DOHH2 (cell line): ENCODE results near the gene KIF21A.

Experiments
- EZH2phosphoT487 ChIP-seq: fragments of 200-600 bp; sonication (generic); IDR thresholded peaks from 2 replicates; pipeline ENCODE4 v1.6.1; 2017; ENCODE audit warnings: borderline replicate concordance, mild to moderate bottlenecking, antibody characterized with exemption, low read length, moderate library complexity, mixed read lengths
- TF ChIP-seq, protein P1 (sequence below): fragments of 200-600 bp; sonication (generic); IDR thresholded peaks from one replicate; pipeline ENCODE4 v1.5.1; 2014; ENCODE audit warnings: antibody characterized with exemption, mild to moderate bottlenecking, low read depth, low read length; ENCODE audit not compliant: poor library complexity, severe bottlenecking

DNA sequence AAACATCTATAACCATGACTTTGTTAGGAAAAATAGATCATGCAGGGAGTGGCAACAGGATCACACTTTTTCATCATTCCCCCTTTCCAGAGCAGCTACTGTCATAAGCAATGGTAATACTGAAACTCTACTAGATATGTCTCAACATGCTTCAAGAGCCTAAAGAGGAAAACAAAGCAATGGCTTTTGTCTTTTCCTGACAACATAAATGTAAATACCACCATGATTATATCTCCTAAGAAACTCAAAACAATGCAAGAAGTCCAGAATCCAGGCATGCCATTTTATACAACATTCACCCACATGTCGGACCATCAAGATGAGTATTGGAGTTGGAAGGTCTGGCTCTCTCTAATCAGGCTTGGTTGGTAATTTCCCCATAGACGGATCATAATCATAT, 78.7 kb downstream of the KIF21A start:
- TF ChIP-seq, protein P1, sequence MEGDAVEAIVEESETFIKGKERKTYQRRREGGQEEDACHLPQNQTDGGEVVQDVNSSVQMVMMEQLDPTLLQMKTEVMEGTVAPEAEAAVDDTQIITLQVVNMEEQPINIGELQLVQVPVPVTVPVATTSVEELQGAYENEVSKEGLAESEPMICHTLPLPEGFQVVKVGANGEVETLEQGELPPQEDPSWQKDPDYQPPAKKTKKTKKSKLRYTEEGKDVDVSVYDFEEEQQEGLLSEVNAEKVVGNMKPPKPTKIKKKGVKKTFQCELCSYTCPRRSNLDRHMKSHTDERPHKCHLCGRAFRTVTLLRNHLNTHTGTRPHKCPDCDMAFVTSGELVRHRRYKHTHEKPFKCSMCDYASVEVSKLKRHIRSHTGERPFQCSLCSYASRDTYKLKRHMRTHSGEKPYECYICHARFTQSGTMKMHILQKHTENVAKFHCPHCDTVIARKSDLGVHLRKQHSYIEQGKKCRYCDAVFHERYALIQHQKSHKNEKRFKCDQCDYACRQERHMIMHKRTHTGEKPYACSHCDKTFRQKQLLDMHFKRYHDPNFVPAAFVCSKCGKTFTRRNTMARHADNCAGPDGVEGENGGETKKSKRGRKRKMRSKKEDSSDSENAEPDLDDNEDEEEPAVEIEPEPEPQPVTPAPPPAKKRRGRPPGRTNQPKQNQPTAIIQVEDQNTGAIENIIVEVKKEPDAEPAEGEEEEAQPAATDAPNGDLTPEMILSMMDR: no peak
- TF ChIP-seq EZH2phosphoT487: no peak
